ENCODE measurements around the gene DLGAP1.

Gene DLGAP1

GRCh38 chr18:4236940-4237663 is 218.0 kb downstream of the DLGAP1 start:
- DNase-seq = no peak

GRCh38 chr18:4233468-4233867 is 221.6 kb downstream of the DLGAP1 start:
- no peak for DNase-seq

GRCh38 chr18:4232656-4233055 is 222.5 kb downstream of the DLGAP1 start:
- peak; percentile 28 for DNase-seq

- DNase-seq = no peak
Measured at GRCh38 chr18:4231260-4231659, 223.8 kb downstream of the DLGAP1 start.

GRCh38 chr18:4230450-4231168 is 224.5 kb downstream of the DLGAP1 start:
- no peak for DNase-seq

- DNase-seq = no peak
Measured at GRCh38 chr18:4224031-4224704, 230.9 kb downstream of the DLGAP1 start.

GRCh38 chr18:4211111-4211837 is 243.8 kb downstream of the DLGAP1 start:
- no peak for DNase-seq

- no peak for DNase-seq
Measured at GRCh38 chr18:4208366-4208765, 246.7 kb downstream of the DLGAP1 start.

- DNase-seq = no peak
Measured at GRCh38 chr18:4207383-4207985, 247.6 kb downstream of the DLGAP1 start.

- DNase-seq = no peak
Measured at GRCh38 chr18:4204438-4204720, 250.7 kb downstream of the DLGAP1 start.

GRCh38 chr18:4203568-4204437 is 251.3 kb downstream of the DLGAP1 start:
- DNase-seq = no peak

- no peak for DNase-seq
Measured at GRCh38 chr18:4200399-4200798, 254.7 kb downstream of the DLGAP1 start.

- no peak for DNase-seq
Measured at GRCh38 chr18:4198956-4199355, 256.2 kb downstream of the DLGAP1 start.

- no peak for DNase-seq
Measured at GRCh38 chr18:4196351-4196750, 258.8 kb downstream of the DLGAP1 start.

GRCh38 chr18:4193086-4193485 is 262.0 kb downstream of the DLGAP1 start:
- DNase-seq = no peak

GRCh38 chr18:4181882-4182568 is 273.1 kb downstream of the DLGAP1 start:
- DNase-seq = no peak

- DNase-seq = no peak
Measured at GRCh38 chr18:4181086-4181485, 274.0 kb downstream of the DLGAP1 start.

GRCh38 chr18:4172196-4173100 is 282.7 kb downstream of the DLGAP1 start:
- no peak for DNase-seq

- no peak for DNase-seq
Measured at GRCh38 chr18:4157352-4157751, 297.8 kb downstream of the DLGAP1 start.

GRCh38 chr18:4146797-4147196 is 308.3 kb downstream of the DLGAP1 start:
- DNase-seq = no peak

Data from NK-92 treated with Interleukin-12 subunit alpha and Interleukin-12 subunit beta, amount 100 ng/mL, for 24 hours (cell line).